SK-N-MC (cell line): Measurements from ENCODE around the gene ACKR2.

ENCODE experiments used
- EZH2 ChIP-seq: fragments of 200-600 bp; sonication (generic); IDR thresholded peaks from one replicate; pipeline ENCODE4 v1.6.1; 2017; ENCODE audit warnings: antibody characterized with exemption
- FOXP2 ChIP-seq: optimal IDR thresholded peaks from 2 replicates; pipeline ENCODE3; 2011; ENCODE audit warnings: mild to moderate bottlenecking, moderate library complexity; ENCODE audit not compliant: insufficient read depth; ENCODE audit errors: extremely low read length, control extremely low read depth
- POLR2AphosphoS5 ChIP-seq: IDR thresholded peaks from 2 replicates; pipeline ENCODE4 v1.6.1; 2012; ENCODE audit warnings: mild to moderate bottlenecking, low read depth, low read length, borderline replicate concordance

DNA sequence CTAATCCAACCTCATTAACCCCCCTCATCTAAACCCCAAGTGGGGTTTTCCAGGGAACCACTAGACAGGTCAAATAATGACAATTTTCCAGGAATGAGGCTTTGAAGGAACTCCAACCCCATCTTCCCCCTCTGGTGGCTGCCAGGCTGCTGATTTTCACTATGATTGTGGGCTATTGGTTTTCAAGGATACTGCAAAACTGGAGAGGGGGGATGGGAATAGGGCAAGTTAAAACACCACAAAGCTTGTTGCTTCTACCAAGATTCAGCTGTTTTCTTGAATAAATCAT, 86.3 kb downstream of the ACKR2 start:
- TF ChIP-seq EZH2 (no peak), POLR2AphosphoS5 (no peak), FOXP2 (no peak)
